Measurements from ENCODE around the gene CACNA1B. TPM values are rescaled to one million over a fixed set of nuclear protein-coding genes. Genes with fewer than 3 reads are reported as not detected.

CACNA1B gene
- total and polyA plus RNA-seq, 2 of the 13 experiments (the other 11 are each of a cell fraction or from before 2014, with no cell fraction given) = under 0.01 to 0.04 TPM

GRCh38 chr9:137955224-137955570 is 77.6 kb downstream of the CACNA1B start:
- H3K36me3 ChIP-seq (replicated peaks in 1 of 2; ENCODE audit: control insufficient read depth in 1 of 2, insufficient read depth in 2 of 2, low read length in 2 of 2) = no peaks in the 10 kb centered on the region
- POLR2A ChIA-PET = no interaction called here
- 23% methylated on average over 3 of the region's 5 CpGs for WGBS (ENCODE audit: low lambda C conversion rate)
- H3K4me1 ChIP-seq (ENCODE audit: insufficient read depth, low read length) = no peaks in the 10 kb centered on the region
- TF ChIP-seq EEA1 (CRISPR knock-in tag; IDR thresholded peaks at IDR 0.05; ENCODE audit: borderline replicate concordance) (no peak), ZNF567 (CRISPR knock-in tag; IDR thresholded peaks at IDR 0.05; ENCODE audit: borderline replicate concordance) (no peak), ZFP82 (CRISPR knock-in tag; IDR thresholded peaks at IDR 0.05; ENCODE audit: borderline replicate concordance) (no peak), SMARCC2 (IDR thresholded peaks at IDR 0.05) (no peak), KDM6A (CRISPR knock-in tag; IDR thresholded peaks at IDR 0.05; ENCODE audit: low read depth) (no peak), THAP8 (CRISPR knock-in tag; IDR thresholded peaks at IDR 0.05; ENCODE audit: borderline replicate concordance) (no peak), U2AF2 (IDR thresholded peaks at IDR 0.05; ENCODE audit: low read depth, low read length) (no peak), ZBTB38 (CRISPR knock-in tag; IDR thresholded peaks at IDR 0.05) (no peak), HHEX (CRISPR knock-in tag; IDR thresholded peaks at IDR 0.05) (no peak)
- in situ Hi-C loops (cut with HindIII; ENCODE audit: extremely low pct_ligation_motif_present, low pct_unique_long_range_greater_than_20kb) = no loop called here
- no peak overlapping the region for H3K4me2 ChIP-seq (ENCODE audit: low read depth, low read length)
- ATAC-seq (no peak), DNase-seq (ENCODE audit: low spot score) (no peak), FAIRE-seq (no peak)
- peaks cover 7 to 48% of the 10 kb centered on the region in 2 experiments; a peak in 3 of 5 replicates for H3K27me3 ChIP-seq (ENCODE audit: control insufficient read depth in 1 of 2, insufficient read depth in 2 of 2, low read length in 2 of 2)
- H3K4me3 ChIP-seq (replicated peaks in 1 of 3; ENCODE audit: insufficient read depth in 1 of 3, low read depth in 2 of 3, low read length in 3 of 3) = no peak overlapping the region
- H4K20me1 ChIP-seq (ENCODE audit: insufficient read depth, low read length) = 0 out of 2 replicates have a peak, but pooled peaks cover 4% of the 10 kb centered on the region
- no peaks in the 10 kb centered on the region for H3K9me3 ChIP-seq (ENCODE audit: low read length)
- H3K79me2 ChIP-seq (ENCODE audit: insufficient read depth, low read length) = no peaks in the 10 kb centered on the region
- H3K27ac ChIP-seq (ENCODE audit: extremely low read length, insufficient read depth, low read length) = no peak overlapping the region
- BruUV-seq (replicated peaks) = no TSS peak
- CTCF ChIA-PET (ENCODE audit: low intra/inter-chr PET ratio, low total read pairs) = no interaction called here
- intact Hi-C loops (cut with micrococcal nuclease; ENCODE audit: unreplicated experiment) = no loop called here
- no peak overlapping the region for H3K9ac ChIP-seq (ENCODE audit: insufficient read depth, low read depth, low read length)
- no peak overlapping the region for H2AFZ ChIP-seq (ENCODE audit: low read length)

- no peaks in the 10 kb centered on the region for H3K36me3 ChIP-seq (replicated peaks in 1 of 2; ENCODE audit: control insufficient read depth in 1 of 2, insufficient read depth in 2 of 2, low read length in 2 of 2)
- no peak overlapping the region for H2AFZ ChIP-seq (ENCODE audit: low read length)
- H3K9ac ChIP-seq (ENCODE audit: insufficient read depth, low read depth, low read length) = no peak overlapping the region
- BruUV-seq (replicated peaks) = no TSS peak
- POLR2A ChIA-PET = no interaction called here
- WGBS (ENCODE audit: low lambda C conversion rate) = 36% methylated on average over 6 of the region's 14 CpGs
- no peaks in the 10 kb centered on the region for H3K4me1 ChIP-seq (ENCODE audit: insufficient read depth, low read length)
- FAIRE-seq = no peak
- no peak overlapping the region for H3K27ac ChIP-seq (ENCODE audit: extremely low read length, insufficient read depth, low read length)
- H3K79me2 ChIP-seq (ENCODE audit: insufficient read depth, low read length) = no peaks in the 10 kb centered on the region
- CTCF ChIA-PET (ENCODE audit: low intra/inter-chr PET ratio, low total read pairs) = no interaction called here
- H4K20me1 ChIP-seq (ENCODE audit: insufficient read depth, low read length) = 0 out of 2 replicates have a peak, but pooled peaks cover 4% of the 10 kb centered on the region
- no peak overlapping the region for H3K4me3 ChIP-seq (replicated peaks in 1 of 3; ENCODE audit: insufficient read depth in 1 of 3, low read depth in 2 of 3, low read length in 3 of 3)
- in situ Hi-C loops (cut with HindIII; ENCODE audit: extremely low pct_ligation_motif_present, low pct_unique_long_range_greater_than_20kb) = no loop called here
- peaks cover 7 to 44% of the 10 kb centered on the region in 2 experiments; a peak in 3 of 5 replicates for H3K27me3 ChIP-seq (ENCODE audit: control insufficient read depth in 1 of 2, insufficient read depth in 2 of 2, low read length in 2 of 2)
- no peak for ATAC-seq
- no peak overlapping the region for H3K4me2 ChIP-seq (ENCODE audit: low read depth, low read length)
- H3K9me3 ChIP-seq (ENCODE audit: low read length) = no peaks in the 10 kb centered on the region
- no peak for DNase-seq (ENCODE audit: low spot score)
- intact Hi-C loops (cut with micrococcal nuclease; ENCODE audit: unreplicated experiment) = no loop called here
- TF ChIP-seq HDAC2 (CRISPR knock-in tag; IDR thresholded peaks at IDR 0.05) = no peak
- no peak for TF ChIP-seq ZFP90 (CRISPR knock-in tag; IDR thresholded peaks at IDR 0.05; ENCODE audit: borderline replicate concordance)
- TF ChIP-seq TEAD2 (CRISPR knock-in tag; IDR thresholded peaks at IDR 0.05) = no peak
- no peak for TF ChIP-seq ZNF580 (CRISPR knock-in tag; IDR thresholded peaks at IDR 0.05; ENCODE audit: borderline replicate concordance, low read depth)
- TF ChIP-seq SATB2 (CRISPR knock-in tag; IDR thresholded peaks at IDR 0.05) = no peak
- no peak for TF ChIP-seq ZBTB39 (CRISPR knock-in tag; IDR thresholded peaks at IDR 0.05)
- no peak for TF ChIP-seq ZNF577 (CRISPR knock-in tag; IDR thresholded peaks at IDR 0.05; ENCODE audit: borderline replicate concordance, low read depth)
- TF ChIP-seq ZNF781 (CRISPR knock-in tag; IDR thresholded peaks at IDR 0.05; ENCODE audit: borderline replicate concordance, not compliant biosample characterization) = no peak
Measured at GRCh38 chr9:137955586-137955985, 78.0 kb downstream of the CACNA1B start.

Data from HepG2 (cell line).